Kidney (tissue), 14 donors: ENCODE measurements around the gene ALDH3A1. TPM values are rescaled to one million over a fixed set of nuclear protein-coding genes. Genes with fewer than 3 reads are reported as not detected.
"Not testable (repeated sequence)": the region's sequence is repeated elsewhere in the genome, so short reads cannot be mapped to it uniquely, and the experiment has no call there.

ENCODE experiments used
- DNase-seq, 5 donors: peaks; one replicate each; pipeline ENCODE4 v3.0.0-alpha.2; 2013 to 2020
- FAIRE-seq: peaks from 2 replicates; lab custom pipeline; 2012; peaks lifted over from hg19 to GRCh38; lab: Jason Lieb, UNC
- H3K27ac ChIP-seq, 2 donors: one replicate each; pipeline ENCODE4 v1.7.0; 2013; ENCODE audit warnings: low read depth in 2 of 2, low read length in 2 of 2, inconsistent platforms in 1 of 2
- H3K27me3 ChIP-seq: one replicate; pipeline ENCODE4 v1.7.1; 2013; ENCODE audit warnings: low read length, inconsistent platforms; ENCODE audit not compliant: control insufficient read depth, insufficient read depth
- H3K36me3 ChIP-seq, 3 donors: one replicate each; pipeline versions ENCODE4 v1.7.0 to v1.7.1; 2013; ENCODE audit warnings: low read length in 3 of 3, control low read depth in 1 of 3, inconsistent platforms in 1 of 3; ENCODE audit not compliant: insufficient read depth in 3 of 3, control insufficient read depth in 2 of 3
- H3K4me1 ChIP-seq, 3 donors: one replicate each; pipeline versions ENCODE4 v1.7.0 to v1.7.1; 2013; ENCODE audit warnings: low read length in 3 of 3, inconsistent platforms in 1 of 3, low read depth in 1 of 3; ENCODE audit not compliant: control insufficient read depth in 2 of 3, insufficient read depth in 2 of 3
- H3K4me3 ChIP-seq, 3 donors: one replicate each; pipeline versions ENCODE4 v1.7.0 to v1.8.1; 2013; ENCODE audit warnings: low read length in 3 of 3, control low read depth in 1 of 3, inconsistent platforms in 1 of 3
- H3K9ac ChIP-seq, 3 donors: one replicate each; pipeline versions ENCODE4 v1.7.0 to v1.7.1; 2013; ENCODE audit warnings: low read length in 3 of 3, control low read depth in 1 of 3, inconsistent platforms in 1 of 3
- H3K9me3 ChIP-seq, 3 donors: one replicate each; pipeline versions ENCODE4 v1.7.0 to v1.7.1; 2013; ENCODE audit warnings: low read length in 3 of 3, control low read depth in 1 of 3, inconsistent platforms in 1 of 3; ENCODE audit not compliant: control insufficient read depth in 2 of 3, insufficient read depth in 1 of 3
- intact Hi-C: fragments of 100-400 bp; cut with DNase I; formaldehyde crosslinking; loops from one replicate; pipeline ENCODE4 v1.11.1; 2022
- polyA plus RNA-seq: library from polyadenylated mRNA; stranded (reverse); fragments of 350-450 nt; fragmentation: Illumina TruSeq; extraction: RNeasy Lipid Tissue Mini Kit (QIAGEN cat#74804); gene quantifications from one replicate; pipeline ENCODE4 v1.2.3, GENCODE V29; 2014; ENCODE audit warnings: low read depth, low replicate concordance; ENCODE audit not compliant: insufficient read depth
- total RNA-seq: library from RNA; stranded (reverse); fragmentation: NEBNext Ultra II Directional; extraction: Animal tissue kit (Norgen Biotek cat#: 25700); gene quantifications from one replicate; pipeline ENCODE4 v1.2.1, GENCODE V29; 2021
- TF ChIP-seq, protein P1 (sequence below): IDR thresholded peaks from 3 replicates; pipeline ENCODE4 v1.5.1; 2012; ENCODE audit warnings: mild to moderate bottlenecking, moderate library complexity, borderline replicate concordance; ENCODE audit not compliant: insufficient read depth; ENCODE audit errors: extremely low read depth
- donor health status: control.
- donor health status: control.
- donor health status: control.
- donor health status: control.
- donor health status: control.
- donor health status: DM: yes; HTN: yes; CAD: no.
- donor health status: Normal renal cell carcinoma (clear cell type).

Gene ALDH3A1
- total and polyA plus RNA-seq, 2 donors from 2014 or later: 0.75 to 1.4 TPM

GRCh38 chr17:19766421-19767270 lies 18.5 kb upstream of the ALDH3A1 start:
- peak; percentile 70 to 90 (median 79) for DNase-seq
- Histone ChIP-seq H3K27ac (no peak overlapping the region), H3K4me3 (no peak overlapping the region), H3K27me3 (no peaks in the 10 kb centered on the region), H3K9ac (no peak overlapping the region), H3K4me1 (peaks cover 0 to 3% (median 0%) of the 10 kb centered on the region in 3 donors), H3K36me3 (no peaks in the 10 kb centered on the region), H3K9me3 (no peaks in the 10 kb centered on the region)
- FAIRE-seq: no peak
- TF ChIP-seq, protein P1, sequence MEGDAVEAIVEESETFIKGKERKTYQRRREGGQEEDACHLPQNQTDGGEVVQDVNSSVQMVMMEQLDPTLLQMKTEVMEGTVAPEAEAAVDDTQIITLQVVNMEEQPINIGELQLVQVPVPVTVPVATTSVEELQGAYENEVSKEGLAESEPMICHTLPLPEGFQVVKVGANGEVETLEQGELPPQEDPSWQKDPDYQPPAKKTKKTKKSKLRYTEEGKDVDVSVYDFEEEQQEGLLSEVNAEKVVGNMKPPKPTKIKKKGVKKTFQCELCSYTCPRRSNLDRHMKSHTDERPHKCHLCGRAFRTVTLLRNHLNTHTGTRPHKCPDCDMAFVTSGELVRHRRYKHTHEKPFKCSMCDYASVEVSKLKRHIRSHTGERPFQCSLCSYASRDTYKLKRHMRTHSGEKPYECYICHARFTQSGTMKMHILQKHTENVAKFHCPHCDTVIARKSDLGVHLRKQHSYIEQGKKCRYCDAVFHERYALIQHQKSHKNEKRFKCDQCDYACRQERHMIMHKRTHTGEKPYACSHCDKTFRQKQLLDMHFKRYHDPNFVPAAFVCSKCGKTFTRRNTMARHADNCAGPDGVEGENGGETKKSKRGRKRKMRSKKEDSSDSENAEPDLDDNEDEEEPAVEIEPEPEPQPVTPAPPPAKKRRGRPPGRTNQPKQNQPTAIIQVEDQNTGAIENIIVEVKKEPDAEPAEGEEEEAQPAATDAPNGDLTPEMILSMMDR: peak; percentile 92
- intact Hi-C loops: loop anchor here (5.0 kb wide), 1 partner anchor 249 kb away; no protein-coding TSS in a partner anchor

- no peak for FAIRE-seq
These were observed 17.9 kb upstream of the ALDH3A1 start for GRCh38 chr17:19766016-19766415.

DNA sequence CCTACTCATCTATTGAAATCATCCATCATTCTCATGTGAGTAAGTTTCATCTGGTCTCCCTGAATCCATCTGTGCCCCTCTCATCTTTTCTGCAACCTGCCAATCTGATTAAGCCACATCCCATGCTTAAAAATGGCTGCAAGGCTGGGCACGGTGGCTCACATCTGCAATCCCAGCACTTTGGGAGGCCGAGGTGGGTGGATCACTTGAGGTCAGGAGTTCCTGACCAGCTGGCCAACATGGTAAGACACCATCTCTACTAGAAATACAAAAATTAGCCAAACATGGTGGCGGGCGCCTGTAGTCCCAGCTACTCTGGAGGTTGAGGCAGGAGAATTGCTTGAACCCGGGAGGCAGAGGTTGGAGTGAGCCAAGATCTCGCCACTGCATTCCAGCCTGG lies 15.9 kb upstream of the ALDH3A1 start:
- H3K9me3 ChIP-seq, DNase-seq, H3K27ac ChIP-seq, intact Hi-C loops, H3K36me3 ChIP-seq, H3K27me3 ChIP-seq, H3K4me3 ChIP-seq, H3K4me1 ChIP-seq, H3K9ac ChIP-seq, FAIRE-seq: not testable (repeated sequence)

More at GRCh38 chr17:19766016-19766415, 17.9 kb upstream of the ALDH3A1 start:
- Histone ChIP-seq H3K4me1 (peaks cover 0 to 3% (median 0%) of the 10 kb centered on the region in 3 donors), H3K9me3 (no peaks in the 10 kb centered on the region), H3K27ac (no peak overlapping the region), H3K36me3 (no peaks in the 10 kb centered on the region), H3K4me3 (no peak overlapping the region), H3K9ac (no peak overlapping the region), H3K27me3 (no peaks in the 10 kb centered on the region)
- TF ChIP-seq, protein P1: no peak
- intact Hi-C loops: loop anchor here (5.0 kb wide), 1 partner anchor 249 kb away; no protein-coding TSS in a partner anchor
- no peak for DNase-seq

GRCh38 chr17:19763416-19763815 lies 15.3 kb upstream of the ALDH3A1 start:
- DNase-seq: no peak
- FAIRE-seq: no peak
- TF ChIP-seq, protein P1: no peak
- H3K9me3 ChIP-seq: no peaks in the 10 kb centered on the region
- H3K4me3 ChIP-seq: no peak overlapping the region
- no peak overlapping the region for H3K9ac ChIP-seq
- no peaks in the 10 kb centered on the region for H3K27me3 ChIP-seq
- H3K27ac ChIP-seq: no peak overlapping the region
- intact Hi-C loops: no loop called here
- peaks cover 0 to 3% (median 0%) of the 10 kb centered on the region in 3 donors for H3K4me1 ChIP-seq
- H3K36me3 ChIP-seq: no peaks in the 10 kb centered on the region
